Stimulated activated CD8-positive, alpha-beta memory T cell treated with anti-CD3 and anti-CD28 coated beads, Interleukin-4, amount 100 ng/mL, for 4 hours (primary cell): ENCODE measurements around the gene ATL2.
A peak's percentile ranks its signal among the peaks of the same experiment; 100 is the strongest.
"Not testable (repeated sequence)": the region's sequence is repeated elsewhere in the genome, so short reads cannot be mapped to it uniquely, and the experiment has no call there.

ENCODE experiments used
- DNase-seq, 2 donors: peaks; one replicate each; pipeline ENCODE4 v3.0.0-alpha.2; 2020; ENCODE audit warnings: low read depth in 2 of 2, low spot score in 1 of 2

ATL2 gene

DNA sequence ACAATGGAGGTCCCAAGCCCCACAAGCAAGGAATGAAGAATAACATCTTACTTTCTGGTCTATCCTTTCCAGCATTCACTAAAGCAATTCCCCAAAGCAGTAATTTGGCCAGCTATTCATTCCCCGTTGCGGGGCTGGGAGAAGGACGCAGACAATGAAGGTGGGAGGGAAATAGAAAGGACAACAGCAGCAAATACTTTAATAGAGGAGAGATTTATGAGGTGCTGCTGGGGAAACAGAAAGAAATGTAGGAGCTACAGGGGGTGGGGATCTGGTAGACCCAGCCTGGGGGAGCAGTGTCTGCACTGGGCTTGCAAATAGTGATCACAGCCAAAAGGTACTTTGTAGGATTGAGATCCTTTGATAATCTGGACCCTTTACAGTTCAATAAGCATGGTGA is 13.9 kb upstream of the ATL2 start:
- no peak for DNase-seq

DNA sequence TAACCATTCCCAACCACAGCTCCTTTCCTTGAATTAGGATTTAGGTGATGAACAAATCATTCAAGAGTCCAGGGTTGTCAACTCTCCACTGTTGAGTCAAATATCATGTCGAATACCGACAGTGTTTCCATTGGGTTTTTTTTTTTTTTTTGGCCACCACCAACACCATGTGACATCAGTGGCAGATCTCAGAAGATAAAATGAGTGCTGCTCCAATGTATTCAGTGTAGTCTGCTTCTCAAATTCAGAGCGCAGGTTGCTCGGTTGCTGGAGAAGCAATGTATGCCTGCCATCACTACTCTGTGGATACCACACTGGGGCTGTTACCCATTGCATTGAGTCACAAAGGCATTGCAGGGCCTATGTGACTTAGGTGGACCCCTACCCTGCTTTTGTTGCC is 10.8 kb upstream of the ATL2 start:
- DNase-seq: no peak

- DNase-seq: no peak
Observed at GRCh38 chr2:38386821-38387220, 9.7 kb upstream of the ATL2 start.

DNA sequence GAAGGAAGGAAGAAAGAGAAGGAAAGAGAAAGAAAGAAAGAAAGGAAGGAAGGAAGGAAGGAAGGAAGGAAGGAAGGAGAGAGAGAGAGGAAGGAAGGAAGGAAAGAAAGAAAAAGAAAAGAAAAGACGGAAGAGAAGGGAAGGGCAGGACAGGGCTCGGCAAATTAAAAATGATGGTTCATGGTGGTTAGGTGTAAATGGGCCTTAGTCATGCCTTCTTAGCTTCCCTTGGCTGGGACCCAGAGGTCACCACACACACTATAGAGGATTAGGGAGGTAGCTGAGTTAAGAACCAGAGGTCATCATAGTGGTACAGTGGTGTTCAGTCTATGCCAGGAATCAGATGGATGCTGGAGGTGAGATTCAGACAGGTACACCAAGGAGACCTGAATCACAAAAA is 9.3 kb upstream of the ATL2 start:
- DNase-seq: no peak

DNA sequence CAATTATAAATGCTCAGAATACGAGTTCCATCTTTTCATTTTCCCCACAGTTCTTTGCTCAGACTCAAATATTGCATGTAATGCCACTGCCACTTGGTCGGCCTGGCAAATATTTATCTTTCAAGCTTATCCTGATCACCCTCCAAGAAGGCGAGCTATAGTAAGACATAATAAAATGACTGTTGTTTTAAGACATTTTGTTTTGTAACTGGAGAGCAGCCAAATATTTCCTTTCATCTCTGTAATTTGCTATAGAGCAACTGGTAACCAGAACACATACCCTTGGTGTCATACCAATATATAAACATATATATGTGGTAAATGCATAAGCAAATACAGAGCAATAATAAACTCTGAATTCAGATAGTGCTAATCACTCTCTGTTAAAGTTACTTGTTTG is 7.3 kb upstream of the ATL2 start:
- DNase-seq: no peak

DNA sequence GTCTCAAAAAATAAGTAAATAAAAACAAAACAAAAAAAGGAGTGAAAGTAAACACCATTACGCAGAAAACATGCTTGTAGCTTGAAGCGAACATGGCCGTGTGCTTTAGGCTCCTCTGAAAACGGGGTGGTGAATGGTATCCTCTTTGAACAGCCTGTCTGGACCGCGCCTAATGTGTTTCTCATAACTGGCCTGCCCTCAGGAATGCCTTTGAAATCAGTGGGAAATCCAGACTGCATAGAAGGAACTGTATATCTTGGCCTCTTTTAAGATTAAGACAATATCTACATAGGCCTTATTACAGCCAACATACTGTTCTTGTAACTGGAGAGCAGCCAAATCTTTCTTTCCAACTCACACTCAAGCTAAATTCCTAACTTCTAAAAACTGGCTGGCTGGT is 6.7 kb upstream of the ATL2 start:
- not testable (repeated sequence) for DNase-seq

DNA sequence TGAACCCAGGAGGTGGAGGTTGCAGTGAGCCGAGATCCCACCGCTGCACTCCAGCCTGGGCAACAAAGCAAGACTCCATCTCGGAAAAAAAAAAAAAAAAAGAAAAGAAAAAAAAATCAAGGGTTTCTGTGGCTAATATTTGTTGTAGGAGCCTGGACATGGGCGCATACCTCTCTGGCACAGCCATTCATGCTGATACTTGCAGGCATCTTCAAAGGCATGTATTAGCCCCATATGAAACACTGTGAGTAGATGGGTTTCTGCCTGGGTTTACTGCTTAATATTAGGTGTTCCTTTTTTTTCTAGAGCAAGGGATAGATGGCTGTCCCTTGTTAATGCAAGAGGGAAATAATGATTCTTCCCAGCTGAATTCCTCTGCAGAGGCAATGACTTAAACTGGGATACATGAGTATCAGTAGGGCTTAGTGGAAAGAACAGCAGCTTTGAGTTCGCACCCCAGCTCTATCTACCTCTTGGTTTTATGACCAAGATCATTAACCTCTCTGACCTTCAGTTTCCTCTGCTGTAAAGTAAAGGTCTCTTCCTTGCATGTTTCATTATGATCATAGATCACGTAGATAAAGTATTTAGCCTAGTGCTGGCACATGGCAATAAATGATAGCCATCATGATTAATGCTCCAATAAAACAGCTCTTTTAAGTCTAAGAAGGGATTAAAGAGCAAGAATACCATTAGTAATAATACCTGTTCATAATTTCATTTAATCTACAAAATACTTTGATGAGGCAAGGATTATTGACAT is 4.5 kb upstream of the ATL2 start:
- DNase-seq: no peak

DNA sequence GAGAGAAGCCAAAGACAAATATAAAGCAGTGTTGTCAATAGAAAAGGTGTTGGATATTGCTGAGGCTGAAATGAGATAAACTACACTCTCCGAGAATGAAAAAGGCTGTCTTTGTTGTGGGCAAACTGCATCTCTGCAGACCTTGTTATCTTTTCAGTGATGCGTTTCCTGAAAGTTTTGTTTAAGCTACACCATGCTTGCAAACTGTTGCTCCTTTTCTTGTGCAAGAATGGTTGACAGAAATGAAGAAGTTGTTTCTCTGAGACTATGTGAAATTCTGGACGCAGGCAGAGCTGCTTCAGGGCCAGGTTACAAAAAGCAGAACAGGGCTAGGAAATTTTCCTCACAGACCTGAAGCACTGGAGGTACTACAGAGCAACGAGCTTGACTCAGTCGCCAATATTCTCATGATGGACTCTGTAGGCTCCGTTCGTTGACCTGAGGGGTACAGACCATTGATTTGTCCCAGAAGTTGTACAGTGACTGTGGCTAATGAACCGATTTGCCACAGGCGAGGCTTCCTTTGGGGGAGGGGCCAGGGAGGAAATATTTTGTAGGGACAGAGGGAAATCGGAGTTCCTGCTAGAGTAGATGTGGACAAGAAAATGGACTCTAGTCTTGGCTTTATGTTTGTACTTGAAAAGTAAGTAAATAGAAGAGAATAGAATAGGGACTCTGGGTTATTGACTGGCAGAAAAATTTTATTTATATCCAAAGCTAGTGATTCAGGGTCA is 3.5 kb upstream of the ATL2 start:
- DNase-seq: no peak

DNA sequence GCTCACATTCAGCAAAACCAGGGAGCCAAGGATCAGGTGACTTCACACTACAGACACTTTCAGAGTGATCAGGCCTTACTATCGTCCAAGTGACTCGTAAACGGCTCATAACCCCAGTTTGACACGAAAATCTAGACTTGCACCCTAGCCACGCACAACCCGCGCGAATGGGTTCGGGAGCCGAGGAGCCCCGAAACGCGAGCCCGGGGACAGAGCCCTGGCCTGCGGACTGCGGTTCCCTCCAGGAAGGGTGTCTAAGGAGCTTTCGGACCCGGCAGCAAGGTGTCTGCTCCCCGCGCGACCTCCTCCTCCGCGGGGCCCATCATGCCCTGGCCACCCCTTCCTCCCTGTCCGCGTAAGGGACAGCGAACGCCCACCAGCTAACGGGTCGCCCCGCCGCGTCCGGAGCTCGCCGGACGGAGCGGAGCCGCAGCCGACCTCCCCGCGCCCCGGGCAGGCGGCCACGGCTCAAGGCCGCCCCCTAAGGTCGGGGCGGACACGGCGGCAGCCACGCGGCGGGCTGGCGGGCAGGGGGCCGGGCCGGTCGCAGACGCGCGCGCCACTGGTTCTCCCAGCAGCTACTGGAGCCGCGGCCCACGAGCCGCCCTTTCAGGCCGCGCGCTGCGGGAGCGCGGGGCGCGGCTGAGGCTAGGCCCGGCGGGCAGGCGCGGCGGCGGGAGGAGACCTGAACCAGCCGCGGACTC is 575 bp downstream of the ATL2 start:
- peak; percentile 14 to 16 for DNase-seq

DNA sequence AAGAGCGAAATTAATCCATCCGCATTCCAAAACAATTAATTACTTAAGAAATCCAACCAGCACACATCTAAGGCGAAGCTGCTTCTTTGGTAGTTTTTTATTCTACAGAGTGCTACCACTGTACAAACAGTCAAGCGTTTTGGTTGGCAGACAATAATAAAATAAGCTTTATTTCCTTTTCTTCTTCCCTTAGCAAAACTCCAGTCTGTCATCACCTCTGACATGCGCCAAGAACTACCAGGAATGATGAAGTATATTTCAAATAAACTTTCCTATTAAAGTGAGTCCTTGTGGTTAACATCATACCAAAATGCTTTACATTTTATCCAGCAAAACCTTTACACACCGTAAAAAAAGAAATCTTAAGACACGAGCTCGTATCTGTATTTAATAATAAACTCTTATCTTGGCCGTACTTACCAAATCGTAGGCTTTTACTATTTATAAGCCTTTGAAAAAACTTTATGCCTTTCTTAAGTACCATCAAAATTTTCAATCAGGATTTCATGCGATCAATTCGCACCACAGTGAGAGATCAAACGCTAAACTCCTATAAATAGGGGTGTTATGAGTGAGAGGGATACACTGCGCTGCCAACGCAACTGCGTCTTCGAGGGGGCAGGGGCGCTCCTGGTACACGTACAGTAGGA is 1.3 kb downstream of the ATL2 start:
- DNase-seq: no peak

- DNase-seq: no peak
Observed at GRCh38 chr2:38374984-38375383, 2.1 kb downstream of the ATL2 start.

DNA sequence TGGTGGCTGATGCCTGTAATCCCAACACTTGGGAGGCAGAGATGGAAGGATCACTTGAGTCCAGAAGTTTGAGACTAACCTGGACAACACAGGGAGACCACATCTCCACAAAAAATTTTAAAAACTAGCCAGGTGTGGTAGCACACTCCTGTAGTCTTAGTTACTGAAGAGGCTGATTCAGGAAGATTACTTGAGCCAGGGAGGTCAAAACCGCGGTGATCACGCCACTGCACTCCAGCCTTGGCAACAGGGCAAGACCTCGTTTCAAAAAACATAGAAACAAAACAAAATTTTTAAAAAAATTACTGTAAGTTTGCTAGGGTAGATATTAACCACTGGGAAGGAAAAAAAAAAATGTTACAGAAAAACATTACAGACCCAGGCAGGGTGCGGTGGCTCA is 5.8 kb downstream of the ATL2 start:
- no peak for DNase-seq

- DNase-seq: no peak
Observed at GRCh38 chr2:38370664-38371063, 6.4 kb downstream of the ATL2 start.

GRCh38 chr2:38362232-38362631 is 14.8 kb downstream of the ATL2 start:
- DNase-seq: no peak

GRCh38 chr2:38360177-38360576 is 16.9 kb downstream of the ATL2 start:
- no peak for DNase-seq

GRCh38 chr2:38353402-38353801 is 23.7 kb downstream of the ATL2 start:
- no peak for DNase-seq

DNA sequence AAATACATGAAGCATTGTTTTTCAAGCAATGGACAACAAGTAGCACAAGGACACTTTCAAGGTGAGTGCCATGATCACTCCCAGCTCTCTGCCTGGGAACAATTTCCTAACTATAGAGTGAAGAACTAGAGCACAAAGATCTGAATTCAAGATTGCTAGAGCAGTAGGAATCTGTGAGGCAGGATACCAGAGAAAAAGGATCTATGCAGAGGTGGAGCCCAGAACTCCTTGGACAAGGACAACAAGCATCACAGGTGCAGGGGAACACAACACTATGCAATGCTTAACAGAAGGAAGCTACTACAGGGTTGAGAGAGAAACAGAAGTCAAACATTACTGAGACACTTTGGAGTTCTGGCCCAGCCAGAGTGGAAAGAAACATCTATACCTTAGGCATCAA is 24.7 kb downstream of the ATL2 start:
- DNase-seq: no peak

DNA sequence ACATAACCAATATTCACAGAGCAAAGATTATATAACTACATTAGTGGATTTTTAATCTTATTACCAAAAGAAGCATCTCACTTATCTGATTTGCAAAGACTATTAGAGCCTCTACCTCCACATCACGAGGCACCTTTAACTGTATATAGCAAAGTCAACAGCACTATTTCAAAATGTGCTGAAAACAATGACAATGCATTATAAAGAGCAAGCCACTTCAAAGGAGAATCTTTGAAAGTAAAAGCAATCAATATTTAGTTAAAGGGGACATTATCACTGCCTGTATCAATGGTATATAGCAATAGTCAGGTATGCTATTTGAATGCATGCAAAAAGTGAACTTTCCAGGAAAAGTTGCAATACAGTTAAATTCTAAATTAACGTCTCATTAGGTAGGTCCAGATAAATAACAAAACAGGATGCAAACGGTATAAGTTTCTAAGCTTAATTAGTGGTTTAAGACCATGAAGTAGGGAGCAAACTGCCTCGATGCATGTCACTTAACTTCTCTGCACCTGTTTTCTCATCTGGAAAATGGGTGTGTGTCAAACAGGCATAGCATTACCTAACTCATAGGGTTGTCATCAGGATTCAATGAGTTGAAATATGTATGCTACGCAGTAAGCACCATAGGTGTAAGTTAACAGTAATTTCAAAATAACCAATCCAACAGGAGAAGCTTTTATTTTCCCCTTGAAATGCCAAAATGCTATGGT is 31.6 kb downstream of the ATL2 start:
- no peak for DNase-seq

DNA sequence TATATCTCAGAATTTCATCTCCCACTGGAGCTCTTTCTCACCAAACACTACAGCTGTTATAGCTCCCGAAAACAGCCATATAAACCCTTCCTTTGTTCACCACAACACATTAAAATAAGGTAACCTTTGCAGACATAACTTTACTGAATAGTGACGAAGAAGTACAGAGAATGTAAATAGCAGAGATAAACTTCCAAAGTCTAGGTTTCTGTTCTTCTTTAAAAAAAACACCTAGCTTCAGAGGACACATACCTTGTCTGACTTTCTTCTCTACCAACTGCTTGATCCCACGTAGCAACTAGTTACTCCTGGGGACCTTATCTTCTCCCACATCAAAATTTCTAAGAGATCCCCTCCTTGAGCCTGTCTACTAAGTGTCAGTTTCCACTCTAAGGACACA is 32.3 kb downstream of the ATL2 start:
- no peak for DNase-seq

- DNase-seq: no peak
Observed at GRCh38 chr2:38343212-38343611, 33.9 kb downstream of the ATL2 start.

DNA sequence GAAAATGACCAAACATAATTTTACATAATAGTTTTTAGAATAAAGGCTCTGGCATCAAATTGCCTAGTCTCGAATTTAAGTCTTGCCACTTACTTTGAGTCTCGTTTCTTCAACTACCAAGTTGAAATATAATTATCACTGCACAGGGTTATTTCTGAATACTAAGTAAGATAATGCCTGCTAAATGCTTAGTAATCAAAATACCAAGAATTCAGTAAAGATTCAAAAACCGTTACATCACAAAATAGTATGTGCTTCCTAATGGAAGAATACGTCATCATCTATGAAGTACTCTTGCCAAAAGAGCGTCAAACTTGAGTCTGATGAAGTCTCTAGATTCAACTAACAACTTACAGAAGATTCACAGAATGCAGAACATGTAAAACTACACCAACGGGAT is 40.5 kb downstream of the ATL2 start:
- DNase-seq: no peak
